Liver (tissue), 9 donors: ENCODE measurements around the gene PDX1. TPM values are rescaled to one million over a fixed set of nuclear protein-coding genes. Genes with fewer than 3 reads are reported as not detected.

Experiments
- DNase-seq: peaks from one replicate; pipeline ENCODE4 v3.0.0-alpha.2; 2017; ENCODE audit warnings: low spot score
- H3K27ac ChIP-seq, 2 donors: one replicate each; pipeline ENCODE4 v1.7.0; 2013; ENCODE audit warnings: inconsistent platforms in 2 of 2, low read length in 2 of 2, control low read depth in 1 of 2, low read depth in 1 of 2, mild to moderate bottlenecking in 1 of 2
- H3K27me3 ChIP-seq, 4 donors: one replicate each; pipeline versions ENCODE4 v1.6.1 to v1.7.0; 2013; ENCODE audit warnings: low read length in 3 of 4, inconsistent platforms in 1 of 4, mild to moderate bottlenecking in 1 of 4, moderate library complexity in 1 of 4; ENCODE audit not compliant: control insufficient read depth in 4 of 4, insufficient read depth in 4 of 4
- H3K36me3 ChIP-seq, 4 donors: one replicate each; pipeline versions ENCODE4 v1.6.1 to v1.7.0; 2013; ENCODE audit warnings: low read length in 3 of 4, mild to moderate bottlenecking in 3 of 4, low read depth in 1 of 4, moderate library complexity in 1 of 4; ENCODE audit not compliant: control insufficient read depth in 4 of 4, insufficient read depth in 3 of 4
- H3K4me1 ChIP-seq, 4 donors: one replicate each; pipeline versions ENCODE4 v1.6.1 to v1.7.0; 2013; ENCODE audit warnings: low read length in 3 of 4, mild to moderate bottlenecking in 3 of 4, moderate library complexity in 1 of 4; ENCODE audit not compliant: control insufficient read depth in 4 of 4, insufficient read depth in 4 of 4
- H3K4me3 ChIP-seq, 3 donors: one replicate each; pipeline versions ENCODE4 v1.6.1 to v1.7.0; 2013; ENCODE audit warnings: low read length in 3 of 3, control low read depth in 1 of 3, low read depth in 1 of 3, mild to moderate bottlenecking in 1 of 3
- H3K9ac ChIP-seq, 2 donors: one replicate each; pipeline ENCODE4 v1.7.0; 2013; ENCODE audit warnings: low read length in 2 of 2, mild to moderate bottlenecking in 2 of 2, moderate library complexity in 2 of 2, control low read depth in 1 of 2, low read depth in 1 of 2
- H3K9me3 ChIP-seq, 4 donors: one replicate each; pipeline versions ENCODE4 v1.6.1 to v1.7.0; 2013; ENCODE audit warnings: low read length in 3 of 4; ENCODE audit not compliant: control insufficient read depth in 4 of 4
- CTCF ChIP-seq: fragments of 150-350 bp; IDR thresholded peaks from 2 replicates; pipeline ENCODE4 v1.5.1; 2017; ENCODE audit warnings: improper control_type of control experiment, low read depth, low read length; ENCODE audit not compliant: missing input control
- EGR1 ChIP-seq, 2 donors: IDR thresholded peaks; 2 replicates each; pipeline ENCODE4 v1.6.1; 2016 to 2018; ENCODE audit warnings: antibody characterized with exemption in 2 of 2, low read depth in 2 of 2
- FOXA1 ChIP-seq: IDR thresholded peaks from 2 replicates; pipeline ENCODE4 v1.6.1; 2016; ENCODE audit warnings: antibody characterized with exemption
- FOXA2 ChIP-seq: IDR thresholded peaks from 2 replicates; pipeline ENCODE4 v1.6.1; 2016; ENCODE audit warnings: antibody characterized with exemption
- GABPA ChIP-seq, 2 donors: IDR thresholded peaks in 1 of 2; conservative IDR thresholded peaks in 1 of 2; 2 replicates each; pipeline ENCODE4 v1.6.1; 2016; ENCODE audit warnings: antibody characterized with exemption in 2 of 2, mild to moderate bottlenecking in 1 of 2, moderate library complexity in 1 of 2
- HNF4G ChIP-seq: IDR thresholded peaks from 2 replicates; pipeline ENCODE4 v1.6.1; 2016; ENCODE audit warnings: antibody characterized with exemption
- JUND ChIP-seq, 2 donors: IDR thresholded peaks; 2 replicates each; pipeline ENCODE4 v1.6.1; 2016; ENCODE audit warnings: antibody characterized with exemption in 2 of 2
- MAX ChIP-seq: IDR thresholded peaks from 2 replicates; pipeline ENCODE4 v1.6.1; 2016; ENCODE audit warnings: antibody characterized with exemption
- NR2F2 ChIP-seq: IDR thresholded peaks from 2 replicates; pipeline ENCODE4 v1.6.1; 2016; ENCODE audit warnings: antibody characterized with exemption
- RAD21 ChIP-seq, 2 donors: IDR thresholded peaks; 2 replicates each; pipeline ENCODE4 v1.6.1; 2016; ENCODE audit warnings: antibody characterized with exemption in 2 of 2, mild to moderate bottlenecking in 2 of 2
- REST ChIP-seq: IDR thresholded peaks from 2 replicates; pipeline ENCODE4 v1.6.1; 2016; ENCODE audit warnings: antibody characterized with exemption, mild to moderate bottlenecking
- RXRA ChIP-seq, 2 donors: IDR thresholded peaks; 2 replicates each; pipeline ENCODE4 v1.6.1; 2017 to 2018; ENCODE audit warnings: antibody characterized with exemption in 2 of 2, mild to moderate bottlenecking in 1 of 2
- SP1 ChIP-seq: IDR thresholded peaks from 2 replicates; pipeline ENCODE4 v1.6.1; 2018; ENCODE audit warnings: antibody characterized with exemption, mild to moderate bottlenecking
- TAF1 ChIP-seq: conservative IDR thresholded peaks from 2 replicates; pipeline ENCODE4 v1.6.1; 2016; ENCODE audit warnings: antibody characterized with exemption, mild to moderate bottlenecking
- YY1 ChIP-seq: IDR thresholded peaks from 2 replicates; pipeline ENCODE4 v1.6.1; 2016; ENCODE audit warnings: antibody characterized with exemption, mild to moderate bottlenecking
- WGBS: extraction: QIAGEN DNeasy Blood & Tissue Kit; methylation state at CpG from one replicate; pipeline ENCODE4 v1.1.7; 2013; 5-methylcytosine and 5-hydroxymethylcytosine counted together
- polyA plus RNA-seq, 2 donors: library from polyadenylated mRNA; stranded (reverse) in 1 of 2; unstranded in 1 of 2; fragments of 200-250 nt in 1 of 2; fragments of >200 nt in 1 of 2; fragmentation: Nextera tagmentation in 1 of 2; extraction: Ambion mirVana in 1 of 2; gene quantifications; one replicate each; pipeline versions ENCODE4 v1.2.1 to v1.2.3, GENCODE V29; 2013 to 2015
- total RNA-seq, 2 donors: library from RNA; depleted of rRNA; stranded (reverse); fragments of >200 nt; gene quantifications; one replicate each; pipeline ENCODE4 v1.2.3, GENCODE V29; 2014
- TF ChIP-seq, protein P1 (sequence below): IDR thresholded peaks from 2 replicates; pipeline ENCODE4 v1.6.1; 2016; ENCODE audit warnings: antibody characterized with exemption
- TF ChIP-seq, protein P2 (sequence below): IDR thresholded peaks from 2 replicates; pipeline ENCODE4 v1.6.1; 2016; ENCODE audit warnings: antibody characterized with exemption
- donor health status: healthy.
- donor health status: healthy.
- donor health status: healthy.
- donor health status: healthy.
- donor health status: healthy.

PDX1 gene
- total and polyA plus RNA-seq, 4 donors = 0.08 to 0.16 (median 0.10) TPM; not detected in 1

GRCh38 chr13:27907121-27907787 lies 12.5 kb upstream of the PDX1 start:
- Histone ChIP-seq H3K36me3 (no peaks in the 10 kb centered on the region), H3K4me1 (no peaks in the 10 kb centered on the region), H3K4me3 (no peak overlapping the region), H3K27me3 (peaks cover 0 to 19% (median 6%) of the 10 kb centered on the region in 4 donors), H3K9me3 (no peaks in the 10 kb centered on the region), H3K9ac (no peak overlapping the region), H3K27ac (no peak overlapping the region)
- no peak for DNase-seq
- WGBS = 66% methylated on average over 6 of the region's 6 CpGs
- TF ChIP-seq EGR1 (IDR thresholded peaks at IDR 0.05; ENCODE audit: low read depth in 2 of 2) (no peak), NR2F2 (no peak), FOXA1 (no peak), REST (no peak), CTCF (no peak)
- TF ChIP-seq, protein P1, sequence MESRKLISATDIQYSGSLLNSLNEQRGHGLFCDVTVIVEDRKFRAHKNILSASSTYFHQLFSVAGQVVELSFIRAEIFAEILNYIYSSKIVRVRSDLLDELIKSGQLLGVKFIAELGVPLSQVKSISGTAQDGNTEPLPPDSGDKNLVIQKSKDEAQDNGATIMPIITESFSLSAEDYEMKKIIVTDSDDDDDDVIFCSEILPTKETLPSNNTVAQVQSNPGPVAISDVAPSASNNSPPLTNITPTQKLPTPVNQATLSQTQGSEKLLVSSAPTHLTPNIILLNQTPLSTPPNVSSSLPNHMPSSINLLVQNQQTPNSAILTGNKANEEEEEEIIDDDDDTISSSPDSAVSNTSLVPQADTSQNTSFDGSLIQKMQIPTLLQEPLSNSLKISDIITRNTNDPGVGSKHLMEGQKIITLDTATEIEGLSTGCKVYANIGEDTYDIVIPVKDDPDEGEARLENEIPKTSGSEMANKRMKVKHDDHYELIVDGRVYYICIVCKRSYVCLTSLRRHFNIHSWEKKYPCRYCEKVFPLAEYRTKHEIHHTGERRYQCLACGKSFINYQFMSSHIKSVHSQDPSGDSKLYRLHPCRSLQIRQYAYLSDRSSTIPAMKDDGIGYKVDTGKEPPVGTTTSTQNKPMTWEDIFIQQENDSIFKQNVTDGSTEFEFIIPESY = no peak

- no peak overlapping the region for H3K9ac ChIP-seq
- H3K27ac ChIP-seq = no peak overlapping the region
- 31% methylated on average over 4 of the region's 4 CpGs for WGBS
- H3K36me3 ChIP-seq = no peaks in the 10 kb centered on the region
- no peaks in the 10 kb centered on the region for H3K4me1 ChIP-seq
- no peaks in the 10 kb centered on the region for H3K9me3 ChIP-seq
- H3K27me3 ChIP-seq = peaks cover 0 to 19% (median 6%) of the 10 kb centered on the region in 4 donors
- no peak overlapping the region for H3K4me3 ChIP-seq
- DNase-seq = no peak
- TF ChIP-seq FOXA2 = no peak
- TF ChIP-seq SP1 = no peak
- TF ChIP-seq REST = no peak
- TF ChIP-seq NR2F2 = no peak
- no peak for TF ChIP-seq MAX
- TF ChIP-seq, protein P1 = no peak
- TF ChIP-seq GABPA (IDR thresholded peaks at IDR 0.05 in 1 of 2, conservative IDR thresholded peaks at IDR 0.05 in 1 of 2) = no peak
- TF ChIP-seq FOXA1 = no peak
- TF ChIP-seq EGR1 (IDR thresholded peaks at IDR 0.05; ENCODE audit: low read depth in 2 of 2) = no peak
- TF ChIP-seq TAF1 = no peak
- no peak for TF ChIP-seq YY1
- TF ChIP-seq HNF4G = no peak
- no peak for TF ChIP-seq RXRA (IDR thresholded peaks at IDR 0.05)
- TF ChIP-seq, protein P2, sequence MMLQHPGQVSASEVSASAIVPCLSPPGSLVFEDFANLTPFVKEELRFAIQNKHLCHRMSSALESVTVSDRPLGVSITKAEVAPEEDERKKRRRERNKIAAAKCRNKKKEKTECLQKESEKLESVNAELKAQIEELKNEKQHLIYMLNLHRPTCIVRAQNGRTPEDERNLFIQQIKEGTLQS = no peak
- TF ChIP-seq JUND (IDR thresholded peaks at IDR 0.05) = no peak
- no peak for TF ChIP-seq RAD21 (IDR thresholded peaks at IDR 0.05)
Observed at GRCh38 chr13:27909378-27909777, 10.4 kb upstream of the PDX1 start.
